Panc1 (cell line): Measurements from ENCODE around the gene U2AF1L4. TPM values are rescaled to one million over a fixed set of nuclear protein-coding genes. Genes with fewer than 3 reads are reported as not detected.

ENCODE experiments used
- ATAC-seq: fragments of 200-7000 bp; cut with Tn5 transposase; 2 replicates; pipeline ENCODE4 v1.9.1; 2020; ENCODE audit warnings: mild to moderate bottlenecking, moderate library complexity
- BruUV-seq: library from RNA; stranded (reverse); fragments of 400-500 nt; replicated peaks from 2 replicates; lab custom pipeline; 2021; lab: Mats Ljungman, UMichigan
- CTCF ChIA-PET: fragments of 300-600 bp; sonication (Branson Sonifier 250); formaldehyde crosslinking; loops from one replicate; lab custom pipeline; 2022; ENCODE audit warnings: antibody characterized with exemption; lab: Charles Lee
- POLR2A ChIA-PET: fragments of 300-600 bp; sonication (Branson Sonifier 250); formaldehyde crosslinking; loops from one replicate; lab custom pipeline; 2022; ENCODE audit warnings: antibody characterized with exemption; lab: Charles Lee
- DNase-seq: peaks from one replicate; pipeline ENCODE4 v3.0.0-alpha.2; 2010; ENCODE audit warnings: low read depth, low spot score
- H3K27ac ChIP-seq: 2 replicates; pipeline ENCODE4 v1.5.1; 2011; ENCODE audit warnings: mild to moderate bottlenecking, low read length, inconsistent platforms
- H3K27me3 ChIP-seq: fragments of 200-500 bp; sonication (Bioruptor generic); 2 replicates; pipeline ENCODE4 v1.6.0; 2014; ENCODE audit warnings: low read length, inconsistent platforms; ENCODE audit not compliant: control insufficient read depth, insufficient read depth
- H3K36me3 ChIP-seq: fragments of 200-500 bp; sonication (Bioruptor generic); 2 replicates; pipeline ENCODE4 v1.5.1; 2014; ENCODE audit warnings: inconsistent platforms, mild to moderate bottlenecking, low read length, moderate library complexity; ENCODE audit not compliant: control insufficient read depth, insufficient read depth
- H3K4me1 ChIP-seq: 2 replicates; pipeline ENCODE4 v1.5.1; 2011; ENCODE audit warnings: inconsistent platforms, mild to moderate bottlenecking, low read length, moderate library complexity; ENCODE audit not compliant: control insufficient read depth, insufficient read depth
- H3K4me3 ChIP-seq, 2 experiments: 2 replicates each; pipeline ENCODE4 v1.5.1; 2011 to 2012; ENCODE audit warnings: low read depth in 2 of 2, low read length in 2 of 2, mild to moderate bottlenecking in 2 of 2, inconsistent platforms in 1 of 2, moderate library complexity in 1 of 2
- H3K9me3 ChIP-seq: fragments of 200-500 bp; sonication (Bioruptor generic); 2 replicates; pipeline ENCODE4 v1.5.1; 2014; ENCODE audit warnings: low read depth, mild to moderate bottlenecking, inconsistent platforms, low read length, moderate library complexity; ENCODE audit not compliant: control insufficient read depth, insufficient read depth
- CTCF ChIP-seq: fragments of 450-650 bp; IDR thresholded peaks from 2 replicates; pipeline ENCODE4 v1.5.1; 2017; ENCODE audit warnings: mild to moderate bottlenecking
- POLR2AphosphoS5 ChIP-seq: IDR thresholded peaks from 2 replicates; pipeline ENCODE4 v1.6.1; 2012; ENCODE audit warnings: mild to moderate bottlenecking, low read depth, low read length, moderate library complexity
- SIN3A ChIP-seq: IDR thresholded peaks from 2 replicates; pipeline ENCODE4 v1.6.1; 2012; ENCODE audit warnings: low read depth, mild to moderate bottlenecking, low read length, moderate library complexity, borderline replicate concordance; ENCODE audit not compliant: insufficient read depth
- TCF7L2 ChIP-seq: IDR thresholded peaks from 2 replicates; pipeline ENCODE4 v1.6.1; 2011; ENCODE audit warnings: mild to moderate bottlenecking, low read depth, low read length, inconsistent platforms
- in situ Hi-C: cut with HindIII; loops from 2 replicates; pipeline ENCODE4 v1.10.0; 2016; ENCODE audit warnings: low sequenced_read_pairs, low pct_unique_long_range_greater_than_20kb
- intact Hi-C: fragments of 100-400 bp; cut with micrococcal nuclease; formaldehyde crosslinking; loops from one replicate; pipeline ENCODE4 v1.10.0; 2022; ENCODE audit not compliant: unreplicated experiment
- total RNA-seq: library from RNA; stranded (reverse); gene quantifications from one replicate; pipeline ENCODE4 v1.2.1, GENCODE V29; 2021; ENCODE audit not compliant: unreplicated experiment
- TF ChIP-seq, protein P1 (sequence below), 2 experiments: IDR thresholded peaks; 2 replicates each; pipeline ENCODE4 v1.6.1; 2011 to 2012; ENCODE audit warnings: low read depth in 2 of 2, control low read depth in 1 of 2, low read length in 1 of 2, mild to moderate bottlenecking in 1 of 2, moderate library complexity in 1 of 2; ENCODE audit not compliant: insufficient read depth in 1 of 2

U2AF1L4 gene
- total RNA-seq, 1 experiment from 2014 or later, result 29.8 TPM

GRCh38 chr19:35729763-35730162, 15.5 kb downstream of the U2AF1L4 start:
- no TSS peak for BruUV-seq
- POLR2A ChIA-PET, result no interaction called here
- intact Hi-C loops, result no loop called here
- in situ Hi-C loops, result no loop called here
- Histone ChIP-seq H3K27me3 (no peaks in the 10 kb centered on the region), H3K4me1 (no peaks in the 10 kb centered on the region), H3K27ac (no peak overlapping the region), H3K4me3 (no peak overlapping the region), H3K9me3 (no peaks in the 10 kb centered on the region), H3K36me3 (peaks cover 20% of the 10 kb centered on the region)
- no peak for DNase-seq
- TF ChIP-seq SIN3A (no peak), CTCF (no peak), TCF7L2 (no peak), POLR2AphosphoS5 (no peak)
- TF ChIP-seq, protein P1, sequence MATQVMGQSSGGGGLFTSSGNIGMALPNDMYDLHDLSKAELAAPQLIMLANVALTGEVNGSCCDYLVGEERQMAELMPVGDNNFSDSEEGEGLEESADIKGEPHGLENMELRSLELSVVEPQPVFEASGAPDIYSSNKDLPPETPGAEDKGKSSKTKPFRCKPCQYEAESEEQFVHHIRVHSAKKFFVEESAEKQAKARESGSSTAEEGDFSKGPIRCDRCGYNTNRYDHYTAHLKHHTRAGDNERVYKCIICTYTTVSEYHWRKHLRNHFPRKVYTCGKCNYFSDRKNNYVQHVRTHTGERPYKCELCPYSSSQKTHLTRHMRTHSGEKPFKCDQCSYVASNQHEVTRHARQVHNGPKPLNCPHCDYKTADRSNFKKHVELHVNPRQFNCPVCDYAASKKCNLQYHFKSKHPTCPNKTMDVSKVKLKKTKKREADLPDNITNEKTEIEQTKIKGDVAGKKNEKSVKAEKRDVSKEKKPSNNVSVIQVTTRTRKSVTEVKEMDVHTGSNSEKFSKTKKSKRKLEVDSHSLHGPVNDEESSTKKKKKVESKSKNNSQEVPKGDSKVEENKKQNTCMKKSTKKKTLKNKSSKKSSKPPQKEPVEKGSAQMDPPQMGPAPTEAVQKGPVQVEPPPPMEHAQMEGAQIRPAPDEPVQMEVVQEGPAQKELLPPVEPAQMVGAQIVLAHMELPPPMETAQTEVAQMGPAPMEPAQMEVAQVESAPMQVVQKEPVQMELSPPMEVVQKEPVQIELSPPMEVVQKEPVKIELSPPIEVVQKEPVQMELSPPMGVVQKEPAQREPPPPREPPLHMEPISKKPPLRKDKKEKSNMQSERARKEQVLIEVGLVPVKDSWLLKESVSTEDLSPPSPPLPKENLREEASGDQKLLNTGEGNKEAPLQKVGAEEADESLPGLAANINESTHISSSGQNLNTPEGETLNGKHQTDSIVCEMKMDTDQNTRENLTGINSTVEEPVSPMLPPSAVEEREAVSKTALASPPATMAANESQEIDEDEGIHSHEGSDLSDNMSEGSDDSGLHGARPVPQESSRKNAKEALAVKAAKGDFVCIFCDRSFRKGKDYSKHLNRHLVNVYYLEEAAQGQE (IDR thresholded peaks at IDR 0.05; ENCODE audit: insufficient read depth in 1 of 2, low read depth in 2 of 2, low read length in 1 of 2), result no peak
- CTCF ChIA-PET, result no interaction called here
- ATAC-seq, result no peak

- intact Hi-C loops, result no loop called here
- no TSS peak for BruUV-seq
These were observed 16.2 kb downstream of the U2AF1L4 start for GRCh38 chr19:35729021-35729420.

More at GRCh38 chr19:35729021-35729420, 16.2 kb downstream of the U2AF1L4 start:
- Histone ChIP-seq H3K27me3 (no peaks in the 10 kb centered on the region), H3K36me3 (peaks cover 20% of the 10 kb centered on the region), H3K27ac (no peak overlapping the region), H3K9me3 (no peaks in the 10 kb centered on the region), H3K4me3 (no peak overlapping the region), H3K4me1 (no peaks in the 10 kb centered on the region)
- CTCF ChIA-PET, result no interaction called here
- in situ Hi-C loops, result no loop called here
- TF ChIP-seq POLR2AphosphoS5 (no peak), SIN3A (no peak), CTCF (no peak), TCF7L2 (no peak)
- TF ChIP-seq, protein P1 (IDR thresholded peaks at IDR 0.05; ENCODE audit: insufficient read depth in 1 of 2, low read depth in 2 of 2, low read length in 1 of 2), result no peak
- ATAC-seq, result no peak
- POLR2A ChIA-PET, result no interaction called here
- no peak for DNase-seq
